K562 (cell line): ENCODE results near the gene ADAMTS1. TPM values are rescaled to one million over a fixed set of nuclear protein-coding genes. Genes with fewer than 3 reads are reported as not detected.

Experiments
- ATAC-seq: fragments of 200-7000 bp; cut with Tn5 transposase; 3 replicates; pipeline ENCODE4 v1.9.1; 2020; ENCODE audit warnings: moderate library complexity
- BruUV-seq: library from RNA; stranded (reverse); fragments of 400-500 nt; replicated peaks from 2 replicates; lab custom pipeline; 2021; lab: Mats Ljungman, UMichigan
- CTCF ChIA-PET: fragments of 300-600 bp; formaldehyde crosslinking; extraction: SDS; loops from one replicate; lab custom pipeline; 2021; ENCODE audit warnings: low intra/inter-chr PET ratio; lab: Yijun Ruan, JAX
- POLR2A ChIA-PET: fragments of 300-600, 350-650 bp; sonication (Branson Sonifier 250); formaldehyde crosslinking; extraction: SDS; loops from one replicate; lab custom pipeline; 2021; ENCODE audit warnings: antibody characterized with exemption, inconsistent platforms; lab: Yijun Ruan, JAX
- DNase-seq, 4 experiments: peaks; one replicate each; pipeline versions ENCODE4 v3.0.0 to v3.0.0-alpha.2; 2011 to 2018; ENCODE audit warnings: low spot score in 3 of 4, mixed read lengths in 3 of 4; ENCODE audit errors: extremely low read depth in 1 of 4
- FAIRE-seq: peaks from 2 replicates; lab custom pipeline; 2011; peaks lifted over from hg19 to GRCh38; lab: Jason Lieb, UNC
- H2AFZ ChIP-seq: 2 replicates; pipeline ENCODE4 v1.6.0; 2011; ENCODE audit warnings: low read depth, low read length, control low read depth, inconsistent platforms
- H3K27ac ChIP-seq: fragments of 200-600 bp; 3 replicates; pipeline ENCODE4 v1.8.0; 2011; ENCODE audit warnings: low read depth, mild to moderate bottlenecking, control low read depth, inconsistent platforms, low read length, moderate library complexity, mixed read lengths; ENCODE audit errors: extremely low read depth
- H3K27me3 ChIP-seq, 2 experiments: fragments of 300-600 bp in 1 of 2; 2 replicates in 1 of 2; 3 replicates in 1 of 2; pipeline versions ENCODE4 v1.6.0 to v1.8.0; 2011; ENCODE audit warnings: inconsistent platforms in 2 of 2, low read length in 2 of 2, mild to moderate bottlenecking in 1 of 2, mixed read lengths in 1 of 2, moderate library complexity in 1 of 2; ENCODE audit not compliant: control insufficient read depth in 2 of 2, insufficient read depth in 2 of 2
- H3K36me3 ChIP-seq: fragments of 300-600 bp; 3 replicates; pipeline ENCODE4 v1.8.0; 2011; ENCODE audit warnings: mild to moderate bottlenecking, low read length, inconsistent platforms; ENCODE audit not compliant: control insufficient read depth, insufficient read depth
- H3K4me1 ChIP-seq, 2 experiments: fragments of 200-600 bp in 1 of 2; replicated peaks in 1 of 2; 2 replicates in 1 of 2; 3 replicates in 1 of 2; pipeline versions ENCODE4 v1.5.1 to v1.8.0; 2011; ENCODE audit warnings: inconsistent platforms in 2 of 2, low read length in 2 of 2, mild to moderate bottlenecking in 1 of 2, mixed read lengths in 1 of 2, moderate library complexity in 1 of 2; ENCODE audit not compliant: control insufficient read depth in 2 of 2, insufficient read depth in 2 of 2
- H3K4me2 ChIP-seq: 2 replicates; pipeline ENCODE4 v1.6.1; 2011; ENCODE audit warnings: low read length, control low read depth, inconsistent platforms, mixed read lengths; ENCODE audit not compliant: insufficient read depth
- H3K4me3 ChIP-seq: fragments of 200-600 bp; sonication (generic), shearing (Covaris generic); 2 replicates; pipeline ENCODE4 v1.5.1; 2016; ENCODE audit warnings: control low read depth, inconsistent platforms
- H3K79me2 ChIP-seq: fragments of 200-600 bp; 3 replicates; pipeline ENCODE4 v1.8.0; 2011; ENCODE audit warnings: low read length, inconsistent platforms; ENCODE audit not compliant: control insufficient read depth, insufficient read depth
- H3K9ac ChIP-seq, 2 experiments: 2 replicates each; pipeline versions ENCODE4 v1.6.0 to v1.6.1; 2011; ENCODE audit warnings: low read depth in 2 of 2, low read length in 2 of 2, control low read depth in 1 of 2, inconsistent platforms in 1 of 2, mild to moderate bottlenecking in 1 of 2, mixed read lengths in 1 of 2; ENCODE audit not compliant: insufficient read depth in 1 of 2
- H3K9me1 ChIP-seq: one replicate; pipeline ENCODE4 v1.6.0; 2011; ENCODE audit warnings: inconsistent platforms, mild to moderate bottlenecking, low read length, moderate library complexity; ENCODE audit not compliant: control insufficient read depth, insufficient read depth
- H3K9me3 ChIP-seq: replicated peaks from 2 replicates; pipeline ENCODE4 v1.5.1; 2011; ENCODE audit warnings: low read depth, low read length, inconsistent platforms; ENCODE audit not compliant: control insufficient read depth, insufficient read depth
- H4K20me1 ChIP-seq: replicated peaks from 2 replicates; pipeline ENCODE4 v1.6.1; 2011; ENCODE audit warnings: low read length, inconsistent platforms, mixed read lengths; ENCODE audit not compliant: control insufficient read depth, insufficient read depth
- CBFA2T3 ChIP-seq: fragments of 450-650 bp; IDR thresholded peaks from 2 replicates; pipeline ENCODE4 v1.6.1; 2017
- FOSL1 ChIP-seq: fragments of 200-800 bp; sonication (Bioruptor generic); conservative IDR thresholded peaks from 2 replicates; pipeline ENCODE4 v1.6.1; 2016; ENCODE audit warnings: missing genetic modification characterization, missing compliant biosample characterization
- KLF13 ChIP-seq: fragments of 450-650 bp; IDR thresholded peaks from 2 replicates; pipeline ENCODE4 v1.6.1; 2016; ENCODE audit warnings: missing genetic modification characterization, low read depth, mild to moderate bottlenecking, missing compliant biosample characterization, moderate library complexity, borderline replicate concordance
- MEF2D ChIP-seq: conservative IDR thresholded peaks from 2 replicates; pipeline ENCODE4 v1.6.1; 2016; ENCODE audit warnings: low read depth, missing genetic modification characterization, missing compliant biosample characterization
- MTF1 ChIP-seq: fragments of 250-450 bp; sonication (Bioruptor Pico); IDR thresholded peaks from 2 replicates; pipeline ENCODE4 v1.9.0; 2021; ENCODE audit warnings: moderate library complexity, mild to moderate bottlenecking, inconsistent platforms, borderline replicate concordance
- POU5F1 ChIP-seq: fragments of 150-350 bp; IDR thresholded peaks from 2 replicates; pipeline ENCODE4 v1.6.1; 2014; ENCODE audit warnings: borderline replicate concordance, low read length, low read depth, mild to moderate bottlenecking; ENCODE audit not compliant: partially characterized antibody
- SAFB ChIP-seq: fragments of 200-400 bp; formaldehyde crosslinking; IDR thresholded peaks from 2 replicates; pipeline ENCODE4 v1.6.1; 2017; ENCODE audit warnings: low read depth, low read length, borderline replicate concordance
- ZNF586 ChIP-seq: fragments of 450-650 bp; formaldehyde crosslinking; conservative IDR thresholded peaks from 2 replicates; pipeline ENCODE4 v1.4.0; 2020; ENCODE audit warnings: mild to moderate bottlenecking, moderate library complexity
- WGBS: fragments of 100-300 bp; shearing (Covaris generic); methylation state at CpG from one replicate; pipeline ENCODE4 v1.1.6; 2016; ENCODE audit warnings: low coverage, mixed read lengths; ENCODE audit not compliant: insufficient coverage; ENCODE audit errors: missing lambda C conversion rate; 5-methylcytosine and 5-hydroxymethylcytosine counted together
- in situ Hi-C: fragments of 300-500 bp; cut with MboI; formaldehyde crosslinking; loops from 4 replicates; pipeline ENCODE4 v1.15.0; 2018; ENCODE audit warnings: inconsistent platforms, mixed read lengths
- intact Hi-C: fragments of 100-400 bp; cut with micrococcal nuclease; formaldehyde crosslinking; loops from 2 replicates; pipeline ENCODE4 v1.14.2; 2022
- polyA plus RNA-seq, 8 experiments: library from polyadenylated mRNA; depleted of rRNA in 4 of 8; stranded (reverse) in 5 of 8; unstranded in 3 of 8; fragments of >200 nt; fragmentation: Nextera tagmentation in 2 of 8; fragmentation: Illumina TruSeq in 1 of 8; extraction: Ambion mirVana in 2 of 8; extraction: Trizol in 1 of 8; gene quantifications; 2 replicates each; pipeline versions ENCODE4 v1.2.1 to v1.2.3, GENCODE V29; 2011 to 2014; ENCODE audit warnings: inconsistent platforms in 1 of 8, missing spikeins in 1 of 8
- total RNA-seq, 7 experiments: library from RNA; depleted of rRNA in 6 of 7; stranded (reverse); fragments of >200 nt in 6 of 7; fragmentation: Illumina TruSeq in 2 of 7; extraction: Trizol in 2 of 7; gene quantifications; 2 replicates each; pipeline versions ENCODE4 v1.2.1 to v1.2.3, GENCODE V29; 2011 to 2021; ENCODE audit warnings: low replicate concordance in 1 of 7
- TF ChIP-seq, protein P1 (sequence below): fragments of 450-650 bp; formaldehyde crosslinking; IDR thresholded peaks from 2 replicates; pipeline ENCODE4 v1.4.0; 2020; ENCODE audit warnings: mild to moderate bottlenecking, moderate library complexity
- TF ChIP-seq, protein P2 (sequence below), 2 experiments: fragments of 450-650 bp in 1 of 2; sonication (generic) in 1 of 2; formaldehyde crosslinking in 1 of 2; IDR thresholded peaks; 2 replicates each; pipeline versions ENCODE4 v1.7.1 to v1.9.0; 2016 to 2022; ENCODE audit warnings: inconsistent platforms in 1 of 2, mild to moderate bottlenecking in 1 of 2, missing genetic modification reagents in 1 of 2

The ADAMTS1 gene
- total and polyA plus RNA-seq, 9 of the 15 experiments (the other 6 are each of a cell fraction or from before 2014, with no cell fraction given), result 0.01 to 0.58 TPM; not detected in 7

DNA sequence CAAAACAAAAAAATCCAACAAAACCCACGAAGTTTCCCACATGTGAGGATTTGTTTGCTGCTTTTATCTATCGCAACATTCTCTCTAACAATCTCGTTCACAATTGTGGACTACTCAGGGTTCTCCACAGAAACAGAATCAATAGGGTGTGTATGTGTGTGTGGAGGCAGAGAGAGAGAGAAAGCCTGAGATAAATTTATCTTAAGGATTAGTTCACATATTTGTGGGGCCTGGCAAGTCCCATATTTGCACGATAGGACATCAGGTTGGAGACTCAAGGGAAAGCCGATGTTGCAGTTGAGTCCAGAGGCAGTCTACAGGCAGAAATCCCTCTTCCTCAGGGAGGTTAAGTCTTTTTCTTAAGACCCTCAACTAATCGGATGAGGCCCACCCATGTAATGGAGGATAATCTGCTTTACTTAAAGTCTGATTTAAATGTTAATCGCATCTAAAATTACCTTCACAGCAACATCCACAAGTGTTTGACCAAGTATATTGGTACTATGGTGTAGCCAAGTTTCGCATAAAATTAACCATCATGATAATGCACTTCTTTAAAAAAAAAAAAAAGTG lies 31.7 kb downstream of the ADAMTS1 start (continued):
- TF ChIP-seq, protein P1, sequence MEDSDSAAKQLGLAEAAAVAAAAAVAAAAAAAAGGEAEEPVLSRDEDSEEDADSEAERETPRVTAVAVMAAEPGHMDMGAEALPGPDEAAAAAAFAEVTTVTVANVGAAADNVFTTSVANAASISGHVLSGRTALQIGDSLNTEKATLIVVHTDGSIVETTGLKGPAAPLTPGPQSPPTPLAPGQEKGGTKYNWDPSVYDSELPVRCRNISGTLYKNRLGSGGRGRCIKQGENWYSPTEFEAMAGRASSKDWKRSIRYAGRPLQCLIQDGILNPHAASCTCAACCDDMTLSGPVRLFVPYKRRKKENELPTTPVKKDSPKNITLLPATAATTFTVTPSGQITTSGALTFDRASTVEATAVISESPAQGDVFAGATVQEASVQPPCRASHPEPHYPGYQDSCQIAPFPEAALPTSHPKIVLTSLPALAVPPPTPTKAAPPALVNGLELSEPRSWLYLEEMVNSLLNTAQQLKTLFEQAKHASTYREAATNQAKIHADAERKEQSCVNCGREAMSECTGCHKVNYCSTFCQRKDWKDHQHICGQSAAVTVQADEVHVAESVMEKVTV (CRISPR knock-in tag), result no peak
- no peak for TF ChIP-seq MTF1 (CRISPR knock-in tag)

DNA sequence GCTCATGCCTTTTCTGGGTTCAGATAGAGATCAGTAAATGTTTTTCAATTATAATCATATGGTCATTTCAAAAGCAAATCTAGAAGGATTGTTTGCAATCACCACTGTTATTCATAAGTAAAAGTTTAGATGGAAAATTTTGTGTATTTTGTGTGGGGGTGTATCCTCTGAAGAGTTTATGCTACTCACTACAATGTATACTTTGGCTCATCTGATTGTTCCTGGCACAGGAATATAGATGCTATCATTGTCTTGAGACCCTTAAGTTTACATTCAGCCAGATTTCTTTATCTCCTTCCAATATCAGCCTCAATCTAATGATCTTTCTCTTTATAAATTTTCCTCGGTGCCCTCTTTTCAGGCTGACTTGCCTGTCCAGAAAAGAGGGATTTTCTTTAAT lies 33.0 kb downstream of the ADAMTS1 start:
- Histone ChIP-seq H3K4me2 (no peak overlapping the region), H3K36me3 (no peaks in the 10 kb centered on the region), H3K9me1 (no peaks in the 10 kb centered on the region), H4K20me1 (no peaks in the 10 kb centered on the region), H3K4me3 (no peak overlapping the region), H3K9ac (no peak overlapping the region), H3K27ac (no peak overlapping the region), H3K4me1 (no peaks in the 10 kb centered on the region), H2AFZ (no peak overlapping the region), H3K79me2 (no peaks in the 10 kb centered on the region), H3K27me3 (no peaks in the 10 kb centered on the region), H3K9me3 (no peaks in the 10 kb centered on the region; the same call in 1 of the 2 replicates)
- BruUV-seq, result no TSS peak
- WGBS, result 0% methylated on average over 1 of the region's 1 CpG
- ATAC-seq (no peak), FAIRE-seq (no peak), DNase-seq (no peak)
- CTCF ChIA-PET, result no interaction called here
- POLR2A ChIA-PET, result no interaction called here
- intact Hi-C loops, result no loop called here
- in situ Hi-C loops, result no loop called here
- TF ChIP-seq CBFA2T3 (no peak), SAFB (no peak), KLF13 (tag) (no peak), MEF2D (tag) (no peak), ZNF586 (CRISPR knock-in tag) (no peak), FOSL1 (tag) (no peak), POU5F1 (no peak)
- TF ChIP-seq, protein P2, sequence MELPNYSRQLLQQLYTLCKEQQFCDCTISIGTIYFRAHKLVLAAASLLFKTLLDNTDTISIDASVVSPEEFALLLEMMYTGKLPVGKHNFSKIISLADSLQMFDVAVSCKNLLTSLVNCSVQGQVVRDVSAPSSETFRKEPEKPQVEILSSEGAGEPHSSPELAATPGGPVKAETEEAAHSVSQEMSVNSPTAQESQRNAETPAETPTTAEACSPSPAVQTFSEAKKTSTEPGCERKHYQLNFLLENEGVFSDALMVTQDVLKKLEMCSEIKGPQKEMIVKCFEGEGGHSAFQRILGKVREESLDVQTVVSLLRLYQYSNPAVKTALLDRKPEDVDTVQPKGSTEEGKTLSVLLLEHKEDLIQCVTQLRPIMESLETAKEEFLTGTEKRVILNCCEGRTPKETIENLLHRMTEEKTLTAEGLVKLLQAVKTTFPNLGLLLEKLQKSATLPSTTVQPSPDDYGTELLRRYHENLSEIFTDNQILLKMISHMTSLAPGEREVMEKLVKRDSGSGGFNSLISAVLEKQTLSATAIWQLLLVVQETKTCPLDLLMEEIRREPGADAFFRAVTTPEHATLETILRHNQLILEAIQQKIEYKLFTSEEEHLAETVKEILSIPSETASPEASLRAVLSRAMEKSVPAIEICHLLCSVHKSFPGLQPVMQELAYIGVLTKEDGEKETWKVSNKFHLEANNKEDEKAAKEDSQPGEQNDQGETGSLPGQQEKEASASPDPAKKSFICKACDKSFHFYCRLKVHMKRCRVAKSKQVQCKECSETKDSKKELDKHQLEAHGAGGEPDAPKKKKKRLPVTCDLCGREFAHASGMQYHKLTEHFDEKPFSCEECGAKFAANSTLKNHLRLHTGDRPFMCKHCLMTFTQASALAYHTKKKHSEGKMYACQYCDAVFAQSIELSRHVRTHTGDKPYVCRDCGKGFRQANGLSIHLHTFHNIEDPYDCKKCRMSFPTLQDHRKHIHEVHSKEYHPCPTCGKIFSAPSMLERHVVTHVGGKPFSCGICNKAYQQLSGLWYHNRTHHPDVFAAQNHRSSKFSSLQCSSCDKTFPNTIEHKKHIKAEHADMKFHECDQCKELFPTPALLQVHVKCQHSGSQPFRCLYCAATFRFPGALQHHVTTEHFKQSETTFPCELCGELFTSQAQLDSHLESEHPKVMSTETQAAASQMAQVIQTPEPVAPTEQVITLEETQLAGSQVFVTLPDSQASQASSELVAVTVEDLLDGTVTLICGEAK (IDR thresholded peaks at IDR 0.05), result no peak
- TF ChIP-seq, protein P2 (CRISPR knock-in tag; IDR thresholded peaks at IDR 0.05), result no peak
